Pancreas (tissue), 10 donors: ENCODE results near the gene YY1. TPM values are rescaled to one million over a fixed set of nuclear protein-coding genes. Genes with fewer than 3 reads are reported as not detected.
"Not testable (repeated sequence)": the region's sequence is repeated elsewhere in the genome, so short reads cannot be mapped to it uniquely, and the experiment has no call there.

ENCODE experiments used
- ATAC-seq, 4 donors: fragments of 200-7000 bp; cut with Tn5 transposase; one replicate each; pipeline versions ENCODE4 v1.8.0 to v1.9.1; 2020; ENCODE audit warnings: mild to moderate bottlenecking in 4 of 4, moderate library complexity in 4 of 4
- DNase-seq, 6 donors: peaks; one replicate each; pipeline ENCODE4 v3.0.0-alpha.2; 2020
- FAIRE-seq: peaks from 2 replicates; lab custom pipeline; 2012; peaks lifted over from hg19 to GRCh38; lab: Jason Lieb, UNC
- H3K27ac ChIP-seq, 4 donors: fragments of 200-600 bp; sonication (generic); 1 replicate in 3 of 4; 2 replicates in 1 of 4; pipeline versions ENCODE4 v1.5.0 to v1.8.0; 2020
- H3K27me3 ChIP-seq, 4 donors: fragments of 200-600 bp; one replicate each; pipeline ENCODE4 v1.8.0; 2021
- H3K36me3 ChIP-seq, 3 donors: fragments of 200-600 bp; sonication (generic) in 1 of 3; one replicate each; pipeline versions ENCODE4 v1.5.0 to v1.8.0; 2020 to 2021
- H3K4me1 ChIP-seq, 3 donors: fragments of 200-600 bp; one replicate each; pipeline ENCODE4 v1.8.0; 2021
- H3K4me3 ChIP-seq, 4 donors: fragments of 200-600 bp; sonication (generic) in 2 of 4; one replicate each; pipeline versions ENCODE4 v1.5.0 to v1.8.0; 2020 to 2021
- H3K9me3 ChIP-seq, 4 donors: fragments of 200-600 bp; one replicate each; pipeline ENCODE4 v1.8.0; 2021
- WGBS, 2 donors: extraction: QIAGEN DNeasy Blood & Tissue Kit; methylation state at CpG; one replicate each; pipeline ENCODE4 v1.1.7; 2013; 5-methylcytosine and 5-hydroxymethylcytosine counted together
- intact Hi-C, 3 donors: fragments of 100-400 bp; cut with DNase I; formaldehyde crosslinking; loops; one replicate each; pipeline versions ENCODE4 v1.11.1 to v1.14.2; 2022
- polyA plus RNA-seq, 2 donors: library from polyadenylated mRNA; stranded (reverse); fragments of 200-250 nt; gene quantifications; one replicate each; pipeline ENCODE4 v1.2.3, GENCODE V29; 2013
- total RNA-seq, 6 donors: library from RNA; stranded (reverse); fragmentation: NEBNext Ultra II Directional in 4 of 6; extraction: Animal tissue kit (Norgen Biotek cat#: 25700) in 4 of 6; gene quantifications; one replicate each; pipeline versions ENCODE4 v1.2.1 to v1.2.4, GENCODE V29; 2021 to 2023
- TF ChIP-seq, protein P1 (sequence below), 4 donors: fragments of 200-600 bp; sonication (generic) in 3 of 4; IDR thresholded peaks; one replicate each; pipeline versions ENCODE4 v1.5.0 to v1.8.0; 2021; ENCODE audit warnings: antibody characterized with exemption in 4 of 4
- donor health status: healthy with polysubstance abuse.
- donor health status: DM: no; HTN: no; CAD: no; lungs with moderate emphysema.
- donor health status: DM: no; HTN: no; CAD: no.
- donor health status: control.
- donor health status: control.
- donor health status: Bipolar disorder and iron deficiency.
- donor health status: DM: yes; HTN: yes; CAD: no.
- donor health status: DM: no; HTN: no; CAD: no.
- donor health status: DM: no; HTN: no; CAD: no.
- donor health status: DM: yes; HTN: yes; CAD: no.

The YY1 gene
- total and polyA plus RNA-seq, 8 donors, result 10.5 to 38.7 (median 24.1) TPM

GRCh38 chr14:100306998-100307765 lies 68.2 kb downstream of the YY1 start:
- H3K27ac ChIP-seq, result peak overlapping the region in 3 of 4 donors; percentile 47 to 82 (median 65)
- peaks cover 0 to 13% (median 0%) of the 10 kb centered on the region in 3 donors for H3K4me1 ChIP-seq
- ATAC-seq (peak; percentile 4 to 28 (median 9)), DNase-seq (peak in 1 of 6 donors; percentile 36), FAIRE-seq (no peak)
- no peaks in the 10 kb centered on the region for H3K9me3 ChIP-seq
- H3K27me3 ChIP-seq, result no peaks in the 10 kb centered on the region
- WGBS, 2 donors, result 15 to 17% methylated on average over 49 of the region's 49 CpGs
- H3K4me3 ChIP-seq, result peak overlapping the region; percentile 49 to 88 (median 76)
- intact Hi-C loops, result no loop called here
- no peaks in the 10 kb centered on the region for H3K36me3 ChIP-seq
- TF ChIP-seq, protein P1, sequence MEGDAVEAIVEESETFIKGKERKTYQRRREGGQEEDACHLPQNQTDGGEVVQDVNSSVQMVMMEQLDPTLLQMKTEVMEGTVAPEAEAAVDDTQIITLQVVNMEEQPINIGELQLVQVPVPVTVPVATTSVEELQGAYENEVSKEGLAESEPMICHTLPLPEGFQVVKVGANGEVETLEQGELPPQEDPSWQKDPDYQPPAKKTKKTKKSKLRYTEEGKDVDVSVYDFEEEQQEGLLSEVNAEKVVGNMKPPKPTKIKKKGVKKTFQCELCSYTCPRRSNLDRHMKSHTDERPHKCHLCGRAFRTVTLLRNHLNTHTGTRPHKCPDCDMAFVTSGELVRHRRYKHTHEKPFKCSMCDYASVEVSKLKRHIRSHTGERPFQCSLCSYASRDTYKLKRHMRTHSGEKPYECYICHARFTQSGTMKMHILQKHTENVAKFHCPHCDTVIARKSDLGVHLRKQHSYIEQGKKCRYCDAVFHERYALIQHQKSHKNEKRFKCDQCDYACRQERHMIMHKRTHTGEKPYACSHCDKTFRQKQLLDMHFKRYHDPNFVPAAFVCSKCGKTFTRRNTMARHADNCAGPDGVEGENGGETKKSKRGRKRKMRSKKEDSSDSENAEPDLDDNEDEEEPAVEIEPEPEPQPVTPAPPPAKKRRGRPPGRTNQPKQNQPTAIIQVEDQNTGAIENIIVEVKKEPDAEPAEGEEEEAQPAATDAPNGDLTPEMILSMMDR (IDR thresholded peaks at IDR 0.05), result no peak

DNA sequence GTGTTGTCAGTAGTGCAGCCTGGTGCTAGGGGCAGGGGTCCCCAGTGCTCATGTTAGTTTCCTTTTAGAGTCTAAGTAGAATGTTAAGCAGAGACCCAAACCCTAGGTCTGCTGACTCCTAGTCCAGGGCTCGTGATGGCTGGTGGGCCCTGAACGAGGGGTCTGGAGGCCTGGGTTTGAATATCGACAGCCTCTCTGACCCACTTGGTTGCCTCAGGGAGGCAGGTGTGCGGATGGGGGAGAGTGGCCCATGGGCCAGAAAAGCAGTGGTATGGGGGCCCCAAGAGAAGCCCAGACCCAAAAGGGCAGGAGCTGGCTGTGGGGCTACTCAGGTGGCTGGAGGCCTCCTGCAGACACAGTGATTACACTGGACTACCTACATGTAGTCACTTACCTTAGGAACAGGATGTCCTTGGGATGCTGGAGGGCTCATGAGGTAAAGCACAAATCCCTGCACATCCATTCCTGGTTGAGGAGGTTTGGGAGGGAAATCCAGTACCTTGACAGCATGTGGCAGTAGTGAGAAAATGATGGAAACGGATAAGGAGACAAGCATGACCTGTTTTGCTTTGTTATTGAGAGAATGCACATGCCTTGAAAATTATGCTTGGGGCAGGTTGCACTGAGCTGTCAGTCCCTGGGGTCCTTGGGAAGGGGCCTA lies 69.0 kb downstream of the YY1 start:
- no peaks in the 10 kb centered on the region for H3K9me3 ChIP-seq
- H3K27ac ChIP-seq, result no peak overlapping the region
- intact Hi-C loops, result no loop called here
- TF ChIP-seq, protein P1 (IDR thresholded peaks at IDR 0.05), result no peak
- FAIRE-seq (no peak), DNase-seq (no peak), ATAC-seq (no peak)
- H3K4me3 ChIP-seq, result peak overlapping the region in 1 of 4 donors; percentile 88
- peaks cover 0 to 13% (median 0%) of the 10 kb centered on the region in 3 donors for H3K4me1 ChIP-seq
- 85 to 91% methylated on average over 5 of the region's 5 CpGs for WGBS, 2 donors
- H3K27me3 ChIP-seq, result no peaks in the 10 kb centered on the region
- no peaks in the 10 kb centered on the region for H3K36me3 ChIP-seq

- FAIRE-seq, DNase-seq, H3K36me3 ChIP-seq, ATAC-seq, H3K27ac ChIP-seq, intact Hi-C loops, H3K4me3 ChIP-seq, H3K27me3 ChIP-seq, H3K9me3 ChIP-seq: not testable (repeated sequence)
- H3K4me1 ChIP-seq, result peaks cover 0 to 13% (median 0%) of the 10 kb centered on the region in 3 donors
- WGBS, 2 donors, result 81 to 88% methylated on average over 6 of the region's 6 CpGs
Measured at GRCh38 chr14:100308427-100308792, 69.5 kb downstream of the YY1 start.

DNA sequence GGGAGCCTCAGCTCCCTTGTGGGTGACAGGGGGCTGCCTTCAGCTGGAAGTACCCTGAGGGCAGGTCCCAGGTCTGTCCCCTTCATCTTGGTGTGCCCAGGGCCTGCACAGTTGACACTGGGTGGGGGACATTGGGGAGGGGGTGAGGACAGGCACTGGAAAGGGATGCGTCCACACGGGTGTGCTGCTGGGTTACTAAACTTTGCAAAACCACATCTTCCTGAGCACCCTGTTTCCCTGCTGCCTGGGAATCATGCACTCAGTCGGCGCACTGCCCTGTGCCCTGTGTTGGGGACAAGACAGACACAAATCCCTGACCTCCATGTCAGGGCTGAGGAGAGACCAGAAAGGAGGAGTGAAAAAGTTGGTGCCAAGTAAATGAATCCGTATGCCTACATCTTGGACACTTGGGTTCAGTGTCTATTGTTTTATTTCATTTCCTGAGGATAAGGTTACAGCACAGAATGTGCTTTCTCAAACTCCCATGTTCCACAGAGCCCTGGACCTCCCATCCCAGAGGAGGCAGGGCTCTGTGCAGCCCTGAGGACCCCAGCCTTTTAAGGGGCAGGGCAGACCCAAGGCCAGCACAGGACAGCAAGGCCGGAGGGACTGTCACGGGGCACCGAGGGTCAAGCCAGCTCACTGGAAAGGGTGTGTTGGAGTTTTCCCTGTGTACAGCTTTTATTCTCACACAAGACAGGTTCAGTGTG lies 70.2 kb downstream of the YY1 start:
- intact Hi-C loops, result no loop called here
- TF ChIP-seq, protein P1 (IDR thresholded peaks at IDR 0.05), result no peak
- H3K4me3 ChIP-seq, result no peak overlapping the region
- peaks cover 0 to 13% (median 0%) of the 10 kb centered on the region in 3 donors for H3K4me1 ChIP-seq
- DNase-seq (no peak), ATAC-seq (no peak), FAIRE-seq (no peak)
- WGBS, 2 donors, result 75 to 83% methylated on average over 8 of the region's 8 CpGs
- no peak overlapping the region for H3K27ac ChIP-seq
- no peaks in the 10 kb centered on the region for H3K27me3 ChIP-seq
- no peaks in the 10 kb centered on the region for H3K36me3 ChIP-seq
- H3K9me3 ChIP-seq, result no peaks in the 10 kb centered on the region

- intact Hi-C loops, ATAC-seq, H3K36me3 ChIP-seq, H3K27ac ChIP-seq, H3K4me1 ChIP-seq, H3K9me3 ChIP-seq, FAIRE-seq, H3K27me3 ChIP-seq, H3K4me3 ChIP-seq: not testable (repeated sequence)
- WGBS, 2 donors, result 32 to 33% methylated on average over 18 of the region's 18 CpGs
- DNase-seq, result peak in 1 of 6 donors; percentile 10
Measured at GRCh38 chr14:100312110-100312876, 73.3 kb downstream of the YY1 start.
